Stomach smooth muscle (tissue), 2 donors: ENCODE data around the gene LAPTM5.

Experiments used
- H3K27ac ChIP-seq: one replicate; pipeline ENCODE4 v1.7.0; 2013; ENCODE audit warnings: mild to moderate bottlenecking, low read length, inconsistent platforms
- H3K27me3 ChIP-seq, 2 donors: one replicate each; pipeline ENCODE4 v1.7.0; 2013; ENCODE audit warnings: low read length in 2 of 2; ENCODE audit not compliant: insufficient read depth in 2 of 2, control insufficient read depth in 1 of 2
- H3K36me3 ChIP-seq, 2 donors: one replicate each; pipeline ENCODE4 v1.7.0; 2013; ENCODE audit warnings: low read length in 2 of 2; ENCODE audit not compliant: control insufficient read depth in 2 of 2, insufficient read depth in 2 of 2
- H3K4me1 ChIP-seq: one replicate; pipeline ENCODE4 v1.7.0; 2013; ENCODE audit warnings: low read length; ENCODE audit not compliant: control insufficient read depth, insufficient read depth
- H3K4me3 ChIP-seq, 2 donors: one replicate each; pipeline ENCODE4 v1.7.0; 2013; ENCODE audit warnings: low read length in 2 of 2
- H3K9ac ChIP-seq, 2 donors: one replicate each; pipeline ENCODE4 v1.7.0; 2013; ENCODE audit warnings: low read length in 2 of 2, mild to moderate bottlenecking in 1 of 2
- H3K9me3 ChIP-seq, 2 donors: one replicate each; pipeline ENCODE4 v1.7.0; 2013; ENCODE audit warnings: low read length in 2 of 2; ENCODE audit not compliant: control insufficient read depth in 2 of 2
- donor health status: healthy.
- donor health status: Pancreatic carcinoma.

The LAPTM5 gene

DNA sequence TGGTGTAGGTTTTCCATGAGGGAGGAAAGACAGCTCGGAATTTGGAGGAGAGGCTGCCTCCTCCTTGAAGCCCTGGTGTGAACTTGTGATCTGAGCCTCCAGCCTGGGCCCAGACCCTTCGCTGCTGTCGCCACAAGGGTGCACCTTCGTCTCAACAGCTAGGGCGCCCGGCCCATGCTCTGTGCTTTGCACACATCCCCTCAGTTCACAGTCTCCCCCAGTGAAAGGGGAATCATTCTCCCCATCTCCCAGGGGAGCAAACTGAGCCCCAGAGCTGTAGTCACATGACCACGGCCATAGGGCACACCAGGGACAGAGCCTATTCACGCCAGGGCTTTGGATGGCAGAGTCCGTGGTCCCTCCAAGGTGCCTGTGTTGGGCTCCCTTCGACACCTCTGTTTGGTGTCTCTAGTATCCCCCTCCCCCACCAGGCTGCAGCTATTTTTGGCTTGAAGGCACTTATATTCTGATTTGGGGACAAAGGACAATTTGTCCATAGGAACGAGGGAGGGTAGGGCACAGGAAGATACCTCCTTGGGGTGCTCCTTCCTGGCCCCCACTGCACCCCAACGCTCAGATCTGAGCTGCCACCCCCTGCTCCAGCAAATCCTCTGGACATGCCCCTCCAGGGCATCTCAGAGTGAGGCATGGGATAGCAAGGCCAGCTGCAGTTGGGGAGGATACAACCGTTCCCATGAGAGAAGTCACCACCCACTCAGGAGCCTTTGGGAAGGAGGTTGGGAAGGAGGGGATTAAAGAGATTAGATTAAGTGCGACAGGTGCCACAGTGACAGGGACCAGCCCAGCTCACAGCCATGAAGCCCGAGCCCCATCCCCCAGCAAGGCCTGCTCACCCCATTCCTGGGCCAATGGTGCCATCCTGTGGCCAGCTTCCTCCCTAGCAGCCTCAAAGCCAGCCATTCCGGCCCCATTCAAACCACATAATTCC, 49.9 kb downstream of the LAPTM5 start:
- Histone ChIP-seq H3K4me1 (peaks cover 19% of the 10 kb centered on the region), H3K36me3 (no peaks in the 10 kb centered on the region), H3K9ac (no peak overlapping the region), H3K27ac (no peak overlapping the region), H3K27me3 (peaks cover 0 to 3% of the 10 kb centered on the region in 2 donors), H3K9me3 (no peaks in the 10 kb centered on the region), H3K4me3 (no peak overlapping the region)

DNA sequence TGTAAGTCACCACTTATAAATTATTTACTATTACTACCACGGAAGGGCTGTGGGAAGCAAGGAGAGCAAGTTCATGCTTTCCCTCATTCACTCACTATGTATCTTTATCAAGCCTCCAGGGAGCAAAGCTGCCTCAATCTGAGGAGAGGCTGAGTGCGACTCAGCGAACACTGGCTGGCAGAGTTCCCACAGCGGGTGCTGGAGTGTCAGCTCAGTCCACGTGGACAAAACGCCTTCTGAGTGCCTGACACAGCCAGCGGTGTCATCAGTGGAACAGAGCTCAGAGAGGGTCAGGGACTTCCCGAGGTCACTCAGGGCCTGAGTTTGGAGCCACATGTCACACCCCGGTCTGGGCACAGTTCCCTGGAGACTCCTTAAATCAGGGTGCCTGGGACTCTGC, 51.0 kb downstream of the LAPTM5 start:
- H3K27ac ChIP-seq: no peak overlapping the region
- H3K27me3 ChIP-seq: peaks cover 0 to 3% of the 10 kb centered on the region in 2 donors
- no peak overlapping the region for H3K9ac ChIP-seq

DNA sequence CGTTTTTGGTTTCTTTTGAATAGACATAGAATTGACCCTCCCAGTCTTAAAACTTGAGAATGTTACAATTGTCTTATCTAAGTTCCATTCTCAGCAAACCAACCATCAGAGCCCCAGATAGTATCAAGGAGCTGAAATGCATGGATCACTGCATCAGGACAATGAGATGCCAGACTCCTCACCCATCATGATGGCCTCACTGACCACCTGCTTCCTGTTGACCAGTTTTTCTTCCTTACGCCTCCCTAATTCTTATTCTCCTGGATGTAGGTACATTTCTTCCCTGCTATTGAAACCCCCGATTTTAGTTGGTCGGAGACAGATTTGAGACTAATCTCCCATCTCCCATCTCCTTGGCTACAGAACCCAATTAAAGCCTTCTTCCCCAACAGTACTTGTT, 51.9 kb downstream of the LAPTM5 start:
- no peaks in the 10 kb centered on the region for H3K36me3 ChIP-seq
- no peak overlapping the region for H3K4me3 ChIP-seq
- no peak overlapping the region for H3K27ac ChIP-seq
- H3K9me3 ChIP-seq: no peaks in the 10 kb centered on the region
- H3K9ac ChIP-seq: no peak overlapping the region
- peaks cover 0 to 3% of the 10 kb centered on the region in 2 donors for H3K27me3 ChIP-seq
- H3K4me1 ChIP-seq: peaks cover 19% of the 10 kb centered on the region

More for the DNA sequence above, 51.0 kb downstream of the LAPTM5 start:
- Histone ChIP-seq H3K36me3 (no peaks in the 10 kb centered on the region), H3K4me3 (no peak overlapping the region), H3K4me1 (peaks cover 19% of the 10 kb centered on the region), H3K9me3 (no peaks in the 10 kb centered on the region)

DNA sequence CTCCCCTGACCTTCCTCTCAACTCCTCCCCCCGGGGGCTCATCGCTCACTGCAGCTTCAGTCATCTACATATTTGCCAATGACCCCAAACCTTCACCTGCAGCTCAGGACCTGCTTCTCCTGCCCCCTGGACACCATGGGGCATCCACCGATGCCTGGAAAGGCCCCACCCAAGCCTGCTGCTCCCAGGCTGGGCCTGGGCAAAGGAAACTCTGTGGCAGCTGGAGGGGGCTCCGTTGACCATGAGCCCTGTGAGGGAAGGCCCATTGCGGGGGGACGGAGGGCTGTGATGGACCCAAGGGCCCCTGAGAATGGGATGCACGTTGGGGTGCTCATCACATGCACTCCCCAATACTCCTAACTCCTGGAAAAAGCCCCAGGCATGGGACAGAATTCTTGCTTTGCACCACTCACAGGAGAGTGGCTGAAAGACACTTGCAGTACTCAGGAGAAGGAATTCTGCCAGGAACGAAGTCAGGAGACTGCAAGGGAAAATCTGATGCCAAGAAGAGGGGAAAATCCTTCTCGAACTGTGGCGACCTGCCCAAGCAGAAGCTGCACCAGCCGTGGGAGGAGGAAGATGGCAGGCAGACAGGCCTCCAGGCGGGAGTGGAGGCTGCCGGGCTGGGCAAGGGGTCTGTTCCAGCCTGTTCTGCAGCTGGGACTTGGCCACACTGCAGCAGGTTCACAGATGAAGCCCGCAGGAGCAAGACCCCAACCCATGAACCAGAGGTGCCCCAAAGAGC, 52.6 kb downstream of the LAPTM5 start:
- Histone ChIP-seq H3K9ac (no peak overlapping the region), H3K36me3 (no peaks in the 10 kb centered on the region), H3K27me3 (peaks cover 0 to 3% of the 10 kb centered on the region in 2 donors), H3K9me3 (no peaks in the 10 kb centered on the region), H3K4me3 (no peak overlapping the region), H3K4me1 (peaks cover 19% of the 10 kb centered on the region), H3K27ac (no peak overlapping the region)

DNA sequence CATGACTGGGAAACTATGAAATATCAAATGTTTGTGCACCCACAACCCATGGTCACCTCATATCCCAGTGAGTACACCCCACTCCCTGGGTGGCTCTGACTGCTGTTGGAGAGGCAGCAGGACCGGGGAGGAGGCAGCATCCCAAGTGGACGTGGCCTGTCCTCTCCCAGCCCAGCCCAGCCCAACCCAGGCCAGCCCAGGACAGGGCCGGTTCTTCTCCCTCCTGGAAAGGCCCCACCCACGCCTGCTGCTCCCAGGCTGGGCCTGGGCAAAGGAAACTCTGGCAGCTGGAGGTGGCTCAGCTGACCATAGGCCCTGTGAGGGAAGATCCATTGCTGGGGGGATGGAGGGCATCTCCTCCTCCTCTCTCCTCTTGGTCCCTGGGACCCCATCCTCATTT, 53.3 kb downstream of the LAPTM5 start:
- Histone ChIP-seq H3K36me3 (no peaks in the 10 kb centered on the region), H3K4me3 (no peak overlapping the region), H3K4me1 (peaks cover 19% of the 10 kb centered on the region), H3K27ac (no peak overlapping the region), H3K9ac (no peak overlapping the region), H3K27me3 (peaks cover 0 to 3% of the 10 kb centered on the region in 2 donors), H3K9me3 (no peaks in the 10 kb centered on the region)

DNA sequence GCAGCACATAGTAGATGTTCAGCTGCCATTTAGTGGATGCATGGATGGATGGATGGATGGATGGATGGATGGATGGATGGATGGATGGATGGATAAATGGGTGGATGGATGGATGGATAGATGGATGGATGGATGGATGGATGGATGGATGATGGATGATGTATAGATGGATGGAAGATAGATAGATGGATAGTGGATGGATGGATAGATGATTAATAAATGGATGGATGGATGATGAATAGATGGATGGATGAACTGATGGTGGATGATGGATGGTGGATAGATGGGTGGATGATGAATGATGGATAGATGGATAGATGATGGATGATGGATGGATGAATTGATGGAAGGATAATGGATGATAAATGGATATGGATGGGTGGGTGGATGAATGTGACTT, 54.8 kb downstream of the LAPTM5 start:
- Histone ChIP-seq H3K9ac (no peak overlapping the region), H3K27me3 (peaks cover 0 to 3% of the 10 kb centered on the region in 2 donors), H3K27ac (no peak overlapping the region), H3K4me3 (no peak overlapping the region), H3K4me1 (peaks cover 23% of the 10 kb centered on the region), H3K9me3 (no peaks in the 10 kb centered on the region), H3K36me3 (no peaks in the 10 kb centered on the region)

DNA sequence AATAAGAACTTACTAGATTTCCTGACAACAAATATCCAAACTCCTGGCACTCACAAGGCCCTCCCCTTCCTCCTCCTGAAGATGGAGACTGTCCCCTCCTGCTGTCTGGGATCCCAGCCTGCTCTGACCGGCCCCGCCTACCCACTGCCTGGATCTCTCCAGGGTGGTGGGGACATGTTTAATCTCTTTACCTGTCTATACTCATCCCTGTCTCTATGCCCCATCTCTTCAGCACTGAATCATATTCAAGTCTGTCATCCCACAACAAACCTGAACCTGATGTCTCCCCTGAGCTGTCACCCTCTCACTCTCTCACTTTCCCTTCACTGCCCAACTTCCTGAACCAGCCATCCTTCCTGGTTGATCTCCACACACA, 56.3 kb downstream of the LAPTM5 start:
- no peak overlapping the region for H3K9ac ChIP-seq
- H3K4me3 ChIP-seq: no peak overlapping the region
- no peaks in the 10 kb centered on the region for H3K27me3 ChIP-seq
- no peaks in the 10 kb centered on the region for H3K36me3 ChIP-seq
- no peaks in the 10 kb centered on the region for H3K9me3 ChIP-seq
- no peak overlapping the region for H3K27ac ChIP-seq
- H3K4me1 ChIP-seq: peaks cover 18% of the 10 kb centered on the region

DNA sequence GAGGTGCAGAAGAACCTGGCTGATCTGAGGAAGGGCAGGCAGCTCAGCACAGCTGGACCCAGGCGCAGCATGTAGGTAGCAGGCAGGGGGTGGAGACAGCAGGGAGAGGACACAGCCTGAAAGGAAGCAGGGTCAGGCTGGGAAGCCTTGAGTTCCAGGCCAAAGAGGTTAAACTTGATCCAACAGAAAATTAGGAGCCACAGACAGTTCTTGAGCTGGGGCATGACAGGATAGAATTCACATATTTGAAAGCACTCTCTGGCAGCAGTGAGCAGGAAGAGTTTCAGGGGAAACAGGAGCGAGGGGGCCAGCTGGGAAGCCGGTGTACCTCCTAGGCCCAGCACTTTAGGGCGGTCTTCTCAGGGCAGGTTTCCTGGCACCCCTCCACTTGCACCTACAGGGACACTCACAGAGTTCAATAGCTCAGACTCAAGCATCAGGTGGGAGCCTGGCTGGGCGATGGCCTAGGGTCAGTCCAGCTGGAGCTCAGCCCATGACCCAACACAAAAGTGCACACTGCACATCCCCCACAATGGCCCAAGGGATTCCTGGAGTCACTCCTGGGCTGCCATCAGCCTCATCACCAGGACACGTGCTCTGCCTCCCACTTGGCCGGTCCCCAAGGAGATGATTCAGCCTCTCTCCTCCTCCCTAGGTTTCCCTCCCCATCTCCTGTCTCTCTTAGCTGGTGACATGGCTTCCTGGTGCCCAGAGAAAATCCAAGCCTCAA, 56.9 kb downstream of the LAPTM5 start:
- no peak overlapping the region for H3K27ac ChIP-seq

DNA sequence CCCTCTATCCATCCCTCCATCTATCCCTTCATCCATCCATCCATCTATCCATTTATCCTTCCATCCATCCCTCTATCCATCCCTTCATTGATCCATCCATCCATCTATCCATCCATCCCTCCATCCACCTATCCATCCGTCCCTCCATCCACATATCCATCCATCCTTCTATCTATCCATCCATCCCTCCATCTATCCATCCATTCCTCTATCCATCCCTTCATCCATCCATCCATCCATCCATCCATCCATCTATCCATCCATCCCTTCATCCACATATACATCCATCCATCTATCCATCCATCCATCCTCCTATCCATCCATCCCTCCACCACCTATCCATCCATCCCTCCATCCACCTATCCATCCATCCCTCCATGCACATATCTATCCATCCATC, 57.8 kb downstream of the LAPTM5 start:
- no peak overlapping the region for H3K27ac ChIP-seq
- H3K9ac ChIP-seq: no peak overlapping the region
- no peaks in the 10 kb centered on the region for H3K27me3 ChIP-seq
- H3K9me3 ChIP-seq: no peaks in the 10 kb centered on the region
- H3K4me1 ChIP-seq: peaks cover 16% of the 10 kb centered on the region
- no peaks in the 10 kb centered on the region for H3K36me3 ChIP-seq
- H3K4me3 ChIP-seq: no peak overlapping the region

More for the DNA sequence above, 56.9 kb downstream of the LAPTM5 start:
- no peaks in the 10 kb centered on the region for H3K27me3 ChIP-seq
- H3K4me1 ChIP-seq: peaks cover 20% of the 10 kb centered on the region
- H3K4me3 ChIP-seq: no peak overlapping the region
- no peaks in the 10 kb centered on the region for H3K36me3 ChIP-seq
- no peaks in the 10 kb centered on the region for H3K9me3 ChIP-seq
- H3K9ac ChIP-seq: no peak overlapping the region

DNA sequence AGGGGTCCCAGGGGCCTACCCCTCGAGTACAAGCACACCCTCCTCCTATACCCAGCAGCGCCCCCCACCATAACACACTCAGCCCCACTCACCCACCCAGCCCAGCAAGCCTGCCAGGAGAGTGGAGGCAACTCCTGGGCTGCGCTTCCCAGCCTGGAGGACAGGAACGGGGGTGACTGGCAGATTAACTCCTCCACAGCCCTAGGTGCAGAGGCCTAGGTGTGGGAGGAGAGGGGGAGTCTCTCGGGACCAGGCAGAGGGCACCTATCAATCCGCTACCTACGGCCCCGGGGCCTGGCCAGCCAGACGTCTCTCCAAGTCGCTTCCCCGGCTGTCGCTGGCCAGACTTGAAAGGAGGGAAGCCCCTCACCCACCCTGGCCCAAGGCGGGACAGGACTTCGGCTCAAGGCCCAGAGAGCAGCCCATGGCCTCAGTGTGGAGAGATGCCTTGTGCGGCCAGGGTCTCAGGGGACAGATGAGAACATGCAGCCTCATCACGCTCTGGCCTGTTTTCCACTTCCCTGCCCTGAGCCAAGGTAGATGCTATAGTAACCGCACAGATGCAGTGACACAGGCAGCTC, 59.1 kb downstream of the LAPTM5 start:
- Histone ChIP-seq H3K9ac (no peak overlapping the region), H3K9me3 (no peaks in the 10 kb centered on the region), H3K4me1 (peaks cover 9% of the 10 kb centered on the region), H3K4me3 (no peak overlapping the region), H3K36me3 (no peaks in the 10 kb centered on the region), H3K27ac (no peak overlapping the region), H3K27me3 (no peaks in the 10 kb centered on the region)
